ENCODE data around the gene TMEM167A. TPM values are rescaled to one million over a fixed set of nuclear protein-coding genes. Genes with fewer than 3 reads are reported as not detected.

Gene TMEM167A, protein sequence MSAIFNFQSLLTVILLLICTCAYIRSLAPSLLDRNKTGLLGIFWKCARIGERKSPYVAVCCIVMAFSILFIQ
- polyA plus RNA-seq (2013, experiment 1 of 2; ENCODE audit: insufficient read length): 93.1 TPM
- polyA plus RNA-seq (2013, experiment 2 of 2; ENCODE audit: insufficient read length): 97.1 TPM

DNA sequence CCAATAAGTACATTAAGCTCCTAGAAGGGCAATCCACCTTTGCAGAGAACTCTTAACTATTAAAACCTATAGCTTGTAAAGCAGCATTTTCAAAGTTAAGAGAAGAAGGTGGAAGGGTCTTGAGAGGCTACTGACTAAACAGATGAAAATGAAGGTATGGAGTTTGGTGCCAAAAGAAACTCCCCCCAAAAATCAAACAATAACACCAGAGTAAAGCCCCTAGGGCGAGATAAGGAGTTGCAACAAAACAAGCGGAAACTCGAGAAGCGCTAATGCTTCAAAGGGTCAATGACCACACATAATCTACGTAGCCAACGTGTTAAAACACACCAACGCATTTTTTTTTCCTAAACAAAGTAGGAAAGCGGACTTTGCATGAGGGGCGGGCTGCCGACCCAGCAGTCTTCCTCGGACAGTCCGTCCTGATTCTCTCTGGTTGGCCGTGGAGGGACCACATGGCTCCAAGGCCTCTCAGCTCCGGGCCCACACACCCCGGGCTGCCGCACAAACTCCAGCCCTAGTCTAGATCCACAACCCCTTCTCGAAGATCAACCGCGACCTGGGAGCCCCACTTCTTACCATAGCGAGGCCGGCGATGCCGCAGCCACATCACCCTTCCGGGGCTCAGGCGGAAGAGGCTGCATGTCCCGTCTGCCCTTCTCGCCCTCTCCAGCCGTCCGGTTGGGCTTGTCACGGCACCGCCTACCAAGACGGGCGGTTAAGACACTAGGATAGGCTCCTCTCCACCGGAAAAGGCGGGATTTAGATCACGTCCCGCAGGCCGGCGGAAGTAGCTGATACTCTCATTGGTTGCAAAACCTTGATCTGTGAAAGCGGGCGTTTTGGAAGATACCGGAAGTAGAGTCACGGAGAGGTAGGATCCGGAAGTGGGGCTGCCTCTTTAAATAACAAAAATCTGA is at the start of gene TMEM167A, which contains the start of gene XRCC4:
TMEM167A (minus strand) TSS at position 653 of the 920 bp plus-strand sequence; CDS start at position 582, 71 bp downstream.
XRCC4 (plus strand) TSS at position 806 of the 920 bp plus-strand sequence. CDS start 27,373 bp downstream, outside the sequence.
- peak; percentile 99 for DNase-seq

DNA sequence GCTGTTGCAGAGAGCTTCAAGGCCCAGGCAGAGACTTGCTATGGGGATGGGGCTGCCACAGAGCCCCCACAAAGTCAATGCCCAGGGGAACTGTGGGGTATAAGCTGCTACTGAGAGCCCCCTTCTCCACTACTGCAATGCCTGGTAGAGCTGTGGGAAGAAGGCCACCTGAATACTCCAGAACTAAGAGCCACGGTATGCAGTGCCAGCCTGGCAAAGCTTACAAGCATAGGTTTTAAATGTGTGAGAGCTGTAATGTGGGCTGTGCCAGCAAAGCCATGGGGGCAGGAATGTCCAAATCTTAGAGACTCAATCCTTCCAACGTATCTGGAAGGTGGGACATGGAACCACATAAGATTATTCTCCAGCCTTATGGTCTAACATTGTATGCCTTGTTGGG is 49.3 kb upstream of the TMEM167A start:
- no peak for DNase-seq

DNA sequence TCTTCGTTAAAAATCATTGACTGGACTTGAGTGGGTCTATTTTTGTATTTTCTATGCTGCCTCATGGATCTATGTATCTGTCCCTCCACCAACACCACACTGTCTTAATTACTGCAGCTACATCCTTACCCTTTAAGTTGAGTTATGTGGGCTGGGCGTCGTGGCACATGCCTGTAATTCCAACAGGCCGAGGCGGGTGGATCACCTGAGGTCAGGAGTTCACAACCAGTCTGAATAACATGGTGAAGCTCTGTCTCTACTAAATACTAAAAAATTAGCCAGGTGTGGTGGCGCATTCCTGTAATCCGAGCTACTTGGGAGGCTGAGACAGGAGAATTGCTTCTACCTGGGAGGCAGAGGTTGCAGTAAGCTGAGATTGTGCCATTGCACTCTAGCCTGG is 48.4 kb upstream of the TMEM167A start:
- DNase-seq: no peak

DNA sequence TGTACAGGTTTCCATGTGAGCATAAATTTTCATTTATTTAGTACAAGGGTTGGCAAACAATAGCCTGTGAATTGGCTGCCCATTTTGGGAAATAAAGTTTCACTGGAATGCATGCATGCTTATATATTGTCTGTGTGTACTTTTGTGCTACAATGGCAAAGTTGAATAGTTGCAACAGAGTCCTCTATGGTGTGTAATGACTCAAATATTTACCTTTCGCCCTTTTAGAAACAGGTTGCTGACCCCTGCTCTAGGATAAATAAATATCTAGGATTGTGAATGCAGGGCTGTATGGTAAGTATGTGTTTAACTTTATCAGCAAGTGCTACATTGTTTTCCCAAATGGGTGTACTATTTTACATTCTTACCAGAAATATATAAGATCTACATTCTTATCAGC is 47.4 kb upstream of the TMEM167A start:
- DNase-seq: no peak

DNA sequence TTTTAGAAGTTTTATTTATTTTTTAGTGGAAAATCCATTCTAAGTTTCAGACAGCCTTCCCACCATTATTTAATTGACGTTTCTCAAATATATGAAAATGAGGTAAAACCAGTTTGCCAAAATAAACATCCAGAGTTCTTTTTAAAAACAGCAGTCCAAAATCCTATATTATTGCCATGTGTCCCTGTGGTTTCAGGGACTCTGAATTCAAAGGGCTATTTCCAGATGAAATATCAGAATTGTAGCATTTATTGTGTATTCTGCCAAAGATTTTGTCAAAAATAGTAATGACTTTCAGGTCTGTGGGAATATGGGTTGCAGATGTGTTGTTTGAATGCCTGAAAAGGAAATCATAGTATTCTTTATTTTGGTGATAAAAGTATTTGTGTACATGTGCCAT is 41.8 kb upstream of the TMEM167A start:
- DNase-seq: no peak

DNA sequence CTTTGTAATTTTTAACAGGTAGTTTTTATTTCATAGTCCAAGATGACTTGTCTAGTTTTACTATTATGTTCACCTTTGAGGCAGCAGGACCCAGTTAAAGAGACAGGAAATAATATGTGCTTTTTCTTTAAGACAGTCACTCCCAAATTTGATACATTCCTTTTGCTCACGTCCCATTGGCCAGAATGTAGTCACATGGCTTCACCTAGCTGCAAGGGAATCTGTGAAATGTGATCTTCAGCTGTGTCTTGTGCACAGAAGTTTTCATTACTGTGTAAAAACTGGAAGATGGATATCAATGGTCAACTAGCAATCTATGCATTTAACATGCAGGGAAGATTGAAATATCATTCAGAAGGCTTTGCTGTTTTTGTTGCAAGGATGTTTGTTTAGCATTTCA is 41.3 kb upstream of the TMEM167A start:
- DNase-seq: no peak

DNA sequence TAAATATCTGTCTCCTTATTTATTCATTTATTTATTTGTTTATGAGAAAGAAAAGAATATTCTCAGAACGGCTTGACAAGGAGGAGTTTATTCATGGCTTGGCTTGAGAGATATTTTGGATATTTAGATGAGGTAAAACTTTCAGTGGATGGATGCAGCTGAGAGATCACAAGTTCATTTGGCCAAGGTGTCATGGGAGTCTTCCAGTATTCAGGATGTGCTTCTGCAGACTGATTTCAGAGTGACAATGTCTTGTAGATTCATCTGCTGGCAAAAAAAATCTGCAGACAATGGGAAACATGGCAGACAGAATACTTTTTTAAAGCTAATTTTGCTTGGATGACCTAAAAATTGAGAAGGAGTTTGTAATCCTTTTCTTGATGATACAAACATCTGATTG is 38.6 kb upstream of the TMEM167A start:
- no peak for DNase-seq

DNA sequence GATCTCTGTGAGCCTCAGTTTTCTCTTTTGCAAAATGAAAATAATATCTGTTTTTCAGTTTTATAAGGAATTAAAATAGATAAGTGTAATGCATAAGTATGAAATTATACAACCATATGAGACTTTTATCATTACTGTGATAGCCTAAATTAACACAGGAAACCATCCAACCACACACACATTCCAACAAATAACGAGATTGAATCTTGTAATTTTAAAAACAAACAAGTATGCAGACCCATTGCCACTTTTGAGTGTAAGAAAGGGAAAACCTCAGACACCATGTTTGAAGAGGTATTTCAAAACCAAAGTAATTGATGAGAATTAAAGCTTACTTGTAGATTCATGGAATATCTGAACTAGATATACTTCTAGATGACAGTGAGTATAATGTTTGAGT is 32.2 kb upstream of the TMEM167A start:
- no peak for DNase-seq

DNA sequence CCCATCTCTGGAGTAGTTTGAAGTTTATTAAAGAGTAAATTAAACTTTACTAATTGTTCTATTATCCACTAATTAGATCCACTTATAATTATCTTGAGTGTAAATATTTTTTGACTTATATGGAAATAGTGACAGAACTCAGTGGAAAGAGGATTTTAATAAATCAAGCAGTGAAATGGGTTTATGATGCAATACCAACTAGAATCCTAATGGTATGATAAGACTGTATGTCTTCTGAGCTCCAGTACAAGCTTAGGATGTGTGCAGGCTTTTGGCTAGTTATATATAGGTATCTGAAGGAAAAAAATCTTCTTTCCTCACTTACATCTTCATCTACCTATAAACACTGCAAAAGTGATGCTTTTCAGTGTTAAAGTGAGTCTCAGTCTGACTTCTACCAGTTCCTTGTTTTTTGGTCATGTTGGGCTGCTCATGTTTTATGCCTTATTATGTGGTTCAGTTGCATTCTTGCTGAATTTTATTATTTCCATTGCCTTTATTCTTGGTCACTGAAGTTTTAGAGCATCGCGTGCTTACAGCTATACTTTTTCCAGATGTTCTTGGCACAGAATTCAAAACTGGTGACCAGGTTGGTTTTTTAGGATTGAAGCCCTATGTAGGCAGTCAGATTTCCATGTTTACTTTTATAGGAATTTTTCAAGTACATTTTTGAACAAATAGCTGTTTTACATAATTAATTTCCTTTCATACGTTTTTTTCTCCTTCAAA is 30.7 kb upstream of the TMEM167A start:
- DNase-seq: peak; percentile 39

DNA sequence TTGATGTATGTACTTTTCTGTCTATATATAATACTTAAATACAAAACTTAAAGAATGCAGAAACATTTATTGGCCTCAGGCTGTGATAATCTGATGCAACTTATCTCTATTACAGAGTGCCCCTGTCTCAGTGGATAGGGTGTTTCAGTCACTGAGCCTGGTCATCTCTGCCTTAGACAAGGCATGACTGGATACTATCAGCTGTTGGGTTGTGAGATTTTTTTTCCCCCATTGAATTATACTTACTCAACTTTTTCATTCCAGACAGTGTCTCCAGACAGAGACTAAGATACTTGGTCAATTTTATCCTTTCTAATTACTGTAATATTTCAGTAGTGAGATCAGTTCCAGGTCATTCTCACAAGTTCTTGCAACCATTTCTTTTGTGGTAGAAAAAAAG is 26.8 kb upstream of the TMEM167A start:
- peak; percentile 56 for DNase-seq

DNA sequence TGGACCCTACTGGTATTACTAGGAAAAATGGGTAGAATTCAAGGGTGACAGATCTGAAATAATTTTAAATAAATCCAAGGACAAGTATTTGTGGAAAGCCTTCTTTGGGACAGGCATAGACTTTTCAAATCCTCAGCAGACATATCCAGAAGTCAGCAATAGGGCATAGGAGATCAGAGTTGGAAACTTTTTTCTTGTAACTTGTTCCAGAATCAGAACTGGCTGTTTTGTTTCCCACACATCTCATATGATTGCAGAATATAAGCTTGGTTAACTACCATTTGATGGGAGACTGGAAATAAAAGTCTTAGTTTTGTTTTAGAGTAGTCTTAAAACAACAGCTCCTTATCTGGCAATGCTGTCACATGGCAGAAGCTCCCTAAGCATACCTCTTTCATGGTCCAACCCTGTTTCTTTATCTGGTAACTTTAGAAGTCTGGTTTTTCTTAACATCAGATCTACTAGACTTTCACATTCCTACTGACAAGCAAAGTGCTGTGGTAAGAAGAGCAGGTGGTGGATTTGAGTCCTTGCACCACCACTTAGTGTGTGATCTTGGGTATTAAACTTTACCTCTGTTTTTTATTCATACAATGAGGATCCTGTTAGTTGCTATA is 25.3 kb upstream of the TMEM167A start:
- no peak for DNase-seq

DNA sequence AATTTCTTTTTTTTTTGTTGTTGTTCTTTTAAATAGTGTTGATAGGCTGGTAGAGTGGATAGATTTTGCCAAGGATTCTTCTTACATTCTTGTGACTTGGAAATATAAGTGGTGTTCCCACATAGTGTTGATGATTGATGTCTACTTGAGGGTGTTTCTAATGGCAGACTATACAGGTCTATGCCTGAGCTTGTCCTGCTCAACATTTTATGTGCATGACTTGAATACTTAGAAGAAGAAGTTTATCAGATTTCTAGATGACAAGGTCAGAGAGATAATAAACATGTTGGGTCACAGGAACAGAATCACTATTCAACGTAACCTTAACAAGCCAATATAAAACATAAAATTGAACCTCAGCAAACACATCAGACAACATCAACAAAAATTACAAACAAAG is 24.3 kb upstream of the TMEM167A start:
- no peak for DNase-seq

DNA sequence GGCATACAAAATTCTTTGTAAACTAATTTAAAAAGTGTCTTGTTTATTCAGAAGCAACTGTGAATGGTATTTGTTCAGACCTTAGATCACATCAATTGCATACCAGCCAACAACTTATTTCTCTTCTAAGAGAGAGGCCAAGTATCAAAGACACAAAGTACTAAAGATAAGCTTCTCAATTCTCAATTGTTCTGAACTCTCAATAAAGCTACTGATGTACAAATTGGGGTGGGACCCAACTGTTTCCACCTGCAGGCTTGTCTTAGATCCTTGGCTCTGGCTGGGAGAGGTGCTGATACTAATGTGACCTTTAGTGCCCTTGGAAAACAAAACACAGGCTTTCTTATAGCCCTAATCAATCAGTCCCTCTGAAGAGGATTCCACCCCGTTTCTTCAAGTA is 22.3 kb upstream of the TMEM167A start:
- no peak for DNase-seq

DNA sequence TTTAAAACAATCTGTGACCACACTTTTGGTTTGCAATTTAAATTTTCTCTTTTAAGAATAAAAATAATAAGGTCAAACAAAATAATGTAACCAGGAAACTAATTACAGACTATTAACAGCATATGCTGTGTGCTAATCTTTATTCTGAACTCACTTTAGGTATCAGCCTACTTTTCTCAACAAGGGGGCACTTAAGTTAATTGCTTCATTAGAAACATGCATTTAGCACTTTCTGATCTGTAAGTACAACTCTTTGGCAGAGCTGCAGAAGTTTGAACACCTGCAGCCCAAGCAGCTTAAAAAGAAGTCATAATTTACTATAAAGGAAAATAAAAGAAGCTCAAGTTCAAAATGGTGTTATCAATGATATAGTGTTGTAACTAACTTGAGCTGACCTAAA is 21.8 kb upstream of the TMEM167A start:
- DNase-seq: no peak

DNA sequence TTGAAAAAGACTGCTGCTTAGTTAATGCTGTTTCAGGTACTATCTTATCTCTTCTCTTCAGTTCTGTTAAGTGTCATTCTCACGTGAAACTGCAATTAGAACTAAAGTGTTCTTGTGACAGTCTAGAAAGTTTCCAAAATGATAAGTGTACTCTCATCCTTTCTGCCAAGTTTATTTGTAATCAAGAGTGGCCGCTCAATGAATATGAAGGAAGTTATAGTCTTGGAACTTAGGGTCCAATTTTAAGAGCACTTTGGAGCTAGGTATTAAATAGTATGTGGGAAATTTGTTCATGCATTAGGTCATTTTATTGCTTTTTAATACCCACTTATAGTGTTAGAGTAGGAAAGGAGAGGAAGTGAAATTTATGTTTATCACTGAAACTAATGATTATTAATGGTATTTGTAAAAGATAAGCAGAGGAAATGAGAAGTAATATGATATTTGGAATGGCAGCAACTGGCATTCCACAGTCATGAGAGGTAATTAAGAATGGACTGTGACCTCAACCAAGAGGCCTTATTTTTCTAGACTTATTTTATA is 20.6 kb upstream of the TMEM167A start:
- peak; percentile 47 for DNase-seq

DNA sequence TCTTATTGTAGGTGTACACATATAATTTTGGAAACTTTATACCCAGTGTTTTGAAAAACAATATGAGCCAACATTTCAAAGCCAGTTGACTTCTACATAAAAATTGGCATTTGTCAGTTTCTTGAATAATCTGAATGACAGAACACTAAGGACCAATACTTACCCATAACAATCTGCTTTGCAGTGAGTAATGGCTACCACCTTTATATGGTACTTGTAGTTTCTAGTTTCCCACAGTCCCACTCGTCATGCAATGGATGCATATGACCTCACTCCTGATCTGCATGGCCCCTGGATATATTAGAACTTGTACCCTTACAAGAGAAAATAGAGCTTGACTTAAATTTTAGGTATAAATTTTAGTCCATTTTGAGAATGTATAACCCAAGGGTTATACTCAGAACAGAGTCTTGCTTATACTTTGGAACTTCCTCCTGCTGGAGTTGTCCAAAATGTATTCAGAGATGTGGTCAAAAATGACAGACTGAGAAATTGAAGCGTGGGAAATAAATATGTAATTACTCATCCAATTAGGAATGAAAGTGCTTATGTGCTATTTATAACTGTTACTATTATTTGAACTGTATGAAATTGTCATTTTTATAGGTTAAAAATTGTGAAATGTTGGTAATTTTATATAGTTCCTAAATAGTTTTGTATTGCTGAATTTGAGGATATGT is 19.6 kb upstream of the TMEM167A start:
- peak; percentile 60 for DNase-seq

DNA sequence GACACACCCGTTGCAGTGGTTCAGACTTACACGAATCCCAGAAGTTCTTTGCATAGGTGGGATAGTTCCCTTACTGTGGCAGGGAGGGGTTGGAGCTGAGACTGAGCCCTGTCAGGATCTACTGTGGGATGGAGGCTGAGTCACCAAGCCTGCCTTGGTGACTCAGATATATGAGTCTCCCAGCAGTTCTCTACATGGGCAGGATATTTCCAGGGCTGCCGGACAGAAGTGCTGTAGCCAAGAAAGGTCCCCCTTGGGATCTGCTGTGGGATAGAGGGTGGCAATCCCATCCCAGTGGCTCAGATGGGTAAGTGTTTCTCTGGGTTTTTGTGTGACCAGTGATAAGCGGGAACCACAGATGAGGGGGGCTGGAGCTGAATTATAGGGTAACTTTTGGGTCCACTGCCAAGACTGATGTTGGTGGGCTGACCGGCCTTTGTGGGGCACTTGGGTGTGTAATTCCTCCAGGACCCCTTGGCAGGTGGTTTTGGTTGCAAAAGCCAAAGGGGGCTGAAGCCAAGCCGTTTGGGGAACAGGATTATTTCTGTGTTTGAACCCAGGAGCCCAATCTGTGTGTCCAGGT is 18.9 kb upstream of the TMEM167A start:
- peak; percentile 88 for DNase-seq

DNA sequence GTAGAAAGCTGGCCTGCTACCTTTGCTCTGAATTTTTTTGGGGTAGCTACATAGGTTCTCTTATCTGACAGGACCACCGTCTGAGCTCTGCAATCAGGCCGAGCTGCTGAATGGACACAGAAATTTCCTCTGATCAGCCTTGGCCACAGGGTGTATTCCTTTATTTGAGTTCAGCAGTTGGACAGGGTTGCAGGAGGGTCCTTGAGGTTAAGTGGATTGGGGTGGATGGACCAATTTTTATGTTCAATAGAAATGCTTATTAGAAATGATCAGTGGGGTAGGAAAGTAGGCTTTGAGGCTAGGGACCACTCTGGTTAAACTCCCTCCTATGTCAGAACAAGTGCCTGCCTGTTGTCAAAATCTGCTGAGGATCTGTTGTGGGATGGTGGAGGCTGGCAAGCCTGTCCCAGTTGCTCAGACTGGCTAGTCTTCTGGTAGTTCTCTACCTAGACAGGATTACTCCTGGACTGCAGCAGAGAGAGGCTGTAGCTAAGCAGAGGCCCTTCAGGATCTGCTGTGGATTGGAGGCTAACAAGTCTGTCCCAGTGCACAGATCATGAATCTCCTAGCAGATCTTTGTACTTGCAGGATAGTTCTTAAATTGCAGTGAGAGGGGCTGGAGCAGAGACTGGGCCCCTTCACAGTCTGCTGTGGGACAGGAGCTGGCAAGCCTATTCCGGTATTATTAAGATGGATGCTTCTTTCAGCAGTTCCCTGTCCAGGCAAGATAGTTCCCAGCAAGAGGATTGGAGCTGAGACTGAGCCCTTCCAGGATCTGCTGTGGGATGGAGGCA is 18.2 kb upstream of the TMEM167A start:
- DNase-seq: no peak

DNA sequence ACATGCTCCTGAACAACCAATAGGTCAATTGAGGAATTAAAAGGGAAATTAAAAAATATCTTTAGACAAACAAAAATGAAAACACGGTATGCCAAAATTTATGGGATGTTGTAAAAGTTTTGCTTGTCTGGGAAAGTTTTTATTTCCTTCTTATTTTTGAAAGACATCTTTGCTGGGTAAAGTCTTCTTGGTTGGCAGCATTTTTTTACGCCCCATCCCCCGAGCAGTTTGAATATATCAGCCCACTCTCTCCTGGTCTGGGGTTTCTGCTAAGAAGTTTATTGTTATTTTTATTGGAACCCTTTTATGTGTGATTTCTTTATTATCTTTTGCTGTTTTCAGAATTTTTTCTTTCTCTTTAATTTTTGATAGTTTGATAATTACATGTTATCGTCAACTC is 16.5 kb upstream of the TMEM167A start:
- DNase-seq: no peak

DNA sequence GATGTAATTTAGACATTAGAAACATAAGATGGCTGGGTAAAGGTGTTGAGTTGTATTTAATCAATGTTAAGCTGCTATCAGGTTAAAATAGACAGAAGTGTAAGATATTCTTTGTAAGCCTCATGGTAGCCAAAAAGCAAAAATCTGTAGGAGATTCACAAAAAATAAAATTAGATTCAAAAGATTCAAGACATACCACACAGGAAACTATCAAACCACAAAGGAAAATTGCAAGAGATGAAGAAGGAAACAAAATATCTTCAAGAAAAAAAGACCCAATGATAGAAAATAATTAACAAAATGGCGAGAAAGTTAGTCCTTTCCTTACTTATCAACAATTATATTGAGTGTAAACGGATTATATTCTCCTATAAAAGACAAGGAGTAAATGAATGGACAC is 15.4 kb upstream of the TMEM167A start:
- DNase-seq: no peak

DNA sequence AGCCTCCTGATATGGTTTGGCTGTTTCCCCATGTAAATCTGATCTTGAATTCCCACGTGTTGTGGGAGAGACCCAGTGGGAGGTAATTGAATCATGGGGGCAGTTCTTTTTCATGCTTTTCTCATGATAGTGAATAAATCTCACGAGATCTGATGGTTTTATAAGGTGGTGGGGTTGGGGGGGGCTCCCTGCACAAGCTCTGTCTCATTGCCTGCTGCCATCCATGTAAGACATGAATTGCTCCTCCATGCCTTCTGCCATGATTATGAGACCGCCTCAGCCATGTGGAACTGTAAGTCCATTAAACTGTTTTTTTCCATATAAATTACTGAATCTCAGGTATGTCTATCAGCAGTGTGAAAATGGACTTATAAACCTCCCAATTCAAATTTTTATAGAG is 13.0 kb upstream of the TMEM167A start:
- no peak for DNase-seq

Data from fibroblast of skin of abdomen (primary cell).